Urinary bladder (tissue), 4 donors: ENCODE results near the gene DENND4C. TPM values are rescaled to one million over a fixed set of nuclear protein-coding genes. Genes with fewer than 3 reads are reported as not detected.
"Not testable (repeated sequence)": the region's sequence is repeated elsewhere in the genome, so short reads cannot be mapped to it uniquely, and the experiment has no call there.

Experiments
- DNase-seq: peaks from one replicate; pipeline ENCODE4 v3.0.0-alpha.2; 2015; ENCODE audit errors: extremely low spot score
- H3K27ac ChIP-seq: one replicate; pipeline ENCODE4 v1.5.1; 2013; ENCODE audit warnings: low read depth, mild to moderate bottlenecking, moderate library complexity
- H3K36me3 ChIP-seq: one replicate; pipeline ENCODE4 v1.6.1; 2013; ENCODE audit warnings: mild to moderate bottlenecking, moderate library complexity; ENCODE audit not compliant: insufficient read depth
- H3K4me1 ChIP-seq: one replicate; pipeline ENCODE4 v1.6.1; 2013; ENCODE audit warnings: mild to moderate bottlenecking, moderate library complexity; ENCODE audit not compliant: insufficient read depth
- H3K4me3 ChIP-seq: one replicate; pipeline ENCODE4 v1.5.1; 2013; ENCODE audit warnings: low read depth, low read length
- WGBS: extraction: QIAGEN DNeasy Blood & Tissue Kit; methylation state at CpG from one replicate; pipeline ENCODE4 v1.1.7; 2013; 5-methylcytosine and 5-hydroxymethylcytosine counted together
- polyA plus RNA-seq: library from polyadenylated mRNA; stranded (reverse); fragments of 200-250 nt; gene quantifications from one replicate; pipeline ENCODE4 v1.2.3, GENCODE V29; 2013
- total RNA-seq: library from RNA; depleted of rRNA; stranded (reverse); fragments of >200 nt; gene quantifications from one replicate; pipeline ENCODE4 v1.2.3, GENCODE V29; 2014
- donor health status: healthy with polysubstance abuse.
- donor health status: healthy.

Gene DENND4C
- total and polyA plus RNA-seq, 2 donors: 27.7 to 196 TPM

- H3K4me1 ChIP-seq: no peaks in the 10 kb centered on the region
- H3K27ac ChIP-seq: no peak overlapping the region
- no peak for DNase-seq
- H3K4me3 ChIP-seq: no peak overlapping the region
- 60% methylated on average over 1 of the region's 1 CpG for WGBS
- no peaks in the 10 kb centered on the region for H3K36me3 ChIP-seq
Measured at GRCh38 chr9:19405771-19406170, 175.3 kb downstream of the DENND4C start.

- Histone ChIP-seq H3K27ac (peak overlapping the region; percentile 78), H3K36me3 (no peaks in the 10 kb centered on the region), H3K4me1 (no peaks in the 10 kb centered on the region), H3K4me3 (peak overlapping the region; percentile 78)
- no peak for DNase-seq
- 5% methylated on average over 20 of the region's 20 CpGs for WGBS
Measured at GRCh38 chr9:19408316-19408692, 177.8 kb downstream of the DENND4C start.

- no peaks in the 10 kb centered on the region for H3K36me3 ChIP-seq
- peak within 1 kb of the TSS; percentile 80 for H3K27ac ChIP-seq
- no peaks in the 10 kb centered on the region for H3K4me1 ChIP-seq
- H3K4me3 ChIP-seq: peak within 1 kb of the TSS; percentile 78
- peak; percentile 80 for DNase-seq
- WGBS: under 1% methylated on average over 61 of the region's 61 CpGs
Measured at GRCh38 chr9:19408693-19409400, 178.4 kb downstream of the DENND4C start, which contains the start of gene ACER2. Gene ACER2, plus strand, starts transcription at chr9:19409009. Its CDS starts 76 bp downstream, at chr9:19409085.

- DNase-seq: no peak
- Histone ChIP-seq H3K4me1 (no peaks in the 10 kb centered on the region), H3K27ac (peak overlapping the region; percentile 80), H3K36me3 (no peaks in the 10 kb centered on the region), H3K4me3 (peak overlapping the region; percentile 78)
- WGBS: 3% methylated on average over 17 of the region's 17 CpGs
Measured at GRCh38 chr9:19409401-19410194, 179.1 kb downstream of the DENND4C start.

- no peak overlapping the region for H3K27ac ChIP-seq
- H3K4me3 ChIP-seq: peak overlapping the region; percentile 78
- H3K4me1 ChIP-seq: no peaks in the 10 kb centered on the region
- WGBS: 94% methylated on average over 2 of the region's 2 CpGs
- H3K36me3 ChIP-seq: no peaks in the 10 kb centered on the region
- DNase-seq: no peak
Measured at GRCh38 chr9:19410195-19410503, 179.7 kb downstream of the DENND4C start.

- Histone ChIP-seq H3K36me3 (no peaks in the 10 kb centered on the region), H3K4me3 (no peak overlapping the region), H3K4me1 (no peaks in the 10 kb centered on the region), H3K27ac (no peak overlapping the region)
- 97% methylated on average over 2 of the region's 2 CpGs for WGBS
- no peak for DNase-seq
Measured at GRCh38 chr9:19410594-19410993, 180.1 kb downstream of the DENND4C start.

- Histone ChIP-seq H3K27ac (no peak overlapping the region), H3K4me3 (no peak overlapping the region), H3K4me1 (no peaks in the 10 kb centered on the region), H3K36me3 (no peaks in the 10 kb centered on the region)
- 82% methylated on average over 8 of the region's 8 CpGs for WGBS
- DNase-seq: no peak
Measured at GRCh38 chr9:19411316-19411715, 180.8 kb downstream of the DENND4C start.

- H3K27ac ChIP-seq: not testable (repeated sequence)
Measured at GRCh38 chr9:19413456-19413855, 183.0 kb downstream of the DENND4C start.

GRCh38 chr9:19416143-19416542 is 185.7 kb downstream of the DENND4C start:
- no peaks in the 10 kb centered on the region for H3K4me1 ChIP-seq
- no peaks in the 10 kb centered on the region for H3K36me3 ChIP-seq
- H3K27ac ChIP-seq: no peak overlapping the region
- no peak for DNase-seq
- WGBS: 94% methylated on average over 2 of the region's 2 CpGs
- no peak overlapping the region for H3K4me3 ChIP-seq

More at GRCh38 chr9:19413456-19413855, 183.0 kb downstream of the DENND4C start:
- not testable (repeated sequence) for H3K36me3 ChIP-seq, H3K4me3 ChIP-seq, DNase-seq, H3K4me1 ChIP-seq
- 86% methylated on average over 3 of the region's 3 CpGs for WGBS

GRCh38 chr9:19420877-19421276 is 190.4 kb downstream of the DENND4C start:
- Histone ChIP-seq H3K4me3 (no peak overlapping the region), H3K36me3 (no peaks in the 10 kb centered on the region), H3K4me1 (no peaks in the 10 kb centered on the region), H3K27ac (no peak overlapping the region)
- WGBS: 90% methylated on average over 1 of the region's 1 CpG
- no peak for DNase-seq

Other genes with a start within 250 kb of the DENND4C start
- 0.21 TPM for gene SAXO1, start 197.5 kb upstream of the DENND4C start, total RNA-seq
- 0.03 TPM for gene SAXO1, start 197.5 kb upstream of the DENND4C start, polyA plus RNA-seq
- gene RRAGA, start 181.3 kb upstream of the DENND4C start, total RNA-seq: 48.5 TPM
- gene RRAGA, start 181.3 kb upstream of the DENND4C start, polyA plus RNA-seq: 137 TPM
- 25.0 TPM for gene HAUS6, start 127.8 kb upstream of the DENND4C start, total RNA-seq
- gene HAUS6, start 127.8 kb upstream of the DENND4C start, polyA plus RNA-seq: 5.6 TPM
- gene PLIN2, start 103.2 kb upstream of the DENND4C start, total RNA-seq: 73.6 TPM
- gene PLIN2, start 103.2 kb upstream of the DENND4C start, polyA plus RNA-seq: 118 TPM
- 2,118 TPM for gene RPS6, start 149.5 kb downstream of the DENND4C start, total RNA-seq
- gene RPS6, start 149.5 kb downstream of the DENND4C start, polyA plus RNA-seq: 2,277 TPM
- gene ACER2, start 178.3 kb downstream of the DENND4C start, total RNA-seq: 57.7 TPM
- gene ACER2, start 178.3 kb downstream of the DENND4C start, polyA plus RNA-seq: 5.1 TPM